K562 (cell line): ENCODE results near the gene VMA21. TPM values are rescaled to one million over a fixed set of nuclear protein-coding genes. Genes with fewer than 3 reads are reported as not detected.

Source experiments
- ATAC-seq: fragments of 200-7000 bp; cut with Tn5 transposase; 3 replicates; pipeline ENCODE4 v1.9.1; 2020; ENCODE audit warnings: moderate library complexity
- BruUV-seq: library from RNA; stranded (reverse); fragments of 400-500 nt; replicated peaks from 2 replicates; lab custom pipeline; 2021; lab: Mats Ljungman, UMichigan
- CTCF ChIA-PET: fragments of 300-600 bp; formaldehyde crosslinking; extraction: SDS; loops from one replicate; lab custom pipeline; 2021; ENCODE audit warnings: low intra/inter-chr PET ratio; lab: Yijun Ruan, JAX
- POLR2A ChIA-PET: fragments of 300-600, 350-650 bp; sonication (Branson Sonifier 250); formaldehyde crosslinking; extraction: SDS; loops from one replicate; lab custom pipeline; 2021; ENCODE audit warnings: antibody characterized with exemption, inconsistent platforms; lab: Yijun Ruan, JAX
- DNase-seq, 4 experiments: peaks; one replicate each; pipeline versions ENCODE4 v3.0.0 to v3.0.0-alpha.2; 2011 to 2018; ENCODE audit warnings: low spot score in 3 of 4, mixed read lengths in 3 of 4; ENCODE audit errors: extremely low read depth in 1 of 4
- FAIRE-seq: peaks from 2 replicates; lab custom pipeline; 2011; peaks lifted over from hg19 to GRCh38; lab: Jason Lieb, UNC
- H2AFZ ChIP-seq: 2 replicates; pipeline ENCODE4 v1.6.0; 2011; ENCODE audit warnings: low read depth, low read length, control low read depth, inconsistent platforms
- H3K27ac ChIP-seq: fragments of 200-600 bp; 3 replicates; pipeline ENCODE4 v1.8.0; 2011; ENCODE audit warnings: low read depth, mild to moderate bottlenecking, control low read depth, inconsistent platforms, low read length, moderate library complexity, mixed read lengths; ENCODE audit errors: extremely low read depth
- H3K27me3 ChIP-seq, 2 experiments: fragments of 300-600 bp in 1 of 2; 2 replicates in 1 of 2; 3 replicates in 1 of 2; pipeline versions ENCODE4 v1.6.0 to v1.8.0; 2011; ENCODE audit warnings: inconsistent platforms in 2 of 2, low read length in 2 of 2, mild to moderate bottlenecking in 1 of 2, mixed read lengths in 1 of 2, moderate library complexity in 1 of 2; ENCODE audit not compliant: control insufficient read depth in 2 of 2, insufficient read depth in 2 of 2
- H3K36me3 ChIP-seq: fragments of 300-600 bp; 3 replicates; pipeline ENCODE4 v1.8.0; 2011; ENCODE audit warnings: mild to moderate bottlenecking, low read length, inconsistent platforms; ENCODE audit not compliant: control insufficient read depth, insufficient read depth
- H3K4me1 ChIP-seq, 2 experiments: fragments of 200-600 bp in 1 of 2; replicated peaks in 1 of 2; 2 replicates in 1 of 2; 3 replicates in 1 of 2; pipeline versions ENCODE4 v1.5.1 to v1.8.0; 2011; ENCODE audit warnings: inconsistent platforms in 2 of 2, low read length in 2 of 2, mild to moderate bottlenecking in 1 of 2, mixed read lengths in 1 of 2, moderate library complexity in 1 of 2; ENCODE audit not compliant: control insufficient read depth in 2 of 2, insufficient read depth in 2 of 2
- H3K4me2 ChIP-seq: 2 replicates; pipeline ENCODE4 v1.6.1; 2011; ENCODE audit warnings: low read length, control low read depth, inconsistent platforms, mixed read lengths; ENCODE audit not compliant: insufficient read depth
- H3K4me3 ChIP-seq: fragments of 200-600 bp; sonication (generic), shearing (Covaris generic); 2 replicates; pipeline ENCODE4 v1.5.1; 2016; ENCODE audit warnings: control low read depth, inconsistent platforms
- H3K79me2 ChIP-seq: fragments of 200-600 bp; 3 replicates; pipeline ENCODE4 v1.8.0; 2011; ENCODE audit warnings: low read length, inconsistent platforms; ENCODE audit not compliant: control insufficient read depth, insufficient read depth
- H3K9ac ChIP-seq, 2 experiments: 2 replicates each; pipeline versions ENCODE4 v1.6.0 to v1.6.1; 2011; ENCODE audit warnings: low read depth in 2 of 2, low read length in 2 of 2, control low read depth in 1 of 2, inconsistent platforms in 1 of 2, mild to moderate bottlenecking in 1 of 2, mixed read lengths in 1 of 2; ENCODE audit not compliant: insufficient read depth in 1 of 2
- H3K9me1 ChIP-seq: one replicate; pipeline ENCODE4 v1.6.0; 2011; ENCODE audit warnings: inconsistent platforms, mild to moderate bottlenecking, low read length, moderate library complexity; ENCODE audit not compliant: control insufficient read depth, insufficient read depth
- H3K9me3 ChIP-seq: replicated peaks from 2 replicates; pipeline ENCODE4 v1.5.1; 2011; ENCODE audit warnings: low read depth, low read length, inconsistent platforms; ENCODE audit not compliant: control insufficient read depth, insufficient read depth
- H4K20me1 ChIP-seq: replicated peaks from 2 replicates; pipeline ENCODE4 v1.6.1; 2011; ENCODE audit warnings: low read length, inconsistent platforms, mixed read lengths; ENCODE audit not compliant: control insufficient read depth, insufficient read depth
- ATF3 ChIP-seq, 2 experiments: fragments of 450-650 bp in 1 of 2; sonication (generic) in 1 of 2; formaldehyde crosslinking in 1 of 2; IDR thresholded peaks in 1 of 2; conservative IDR thresholded peaks in 1 of 2; 2 replicates each; pipeline versions ENCODE4 v1.6.1 to v1.8.1; 2016 to 2023; ENCODE audit warnings: mild to moderate bottlenecking in 2 of 2, moderate library complexity in 2 of 2, inconsistent platforms in 1 of 2, missing genetic modification reagents in 1 of 2
- GTF2F1 ChIP-seq: IDR thresholded peaks from 2 replicates; pipeline ENCODE4 v1.6.1; 2011; ENCODE audit warnings: low read depth, low read length, improper control_type of control experiment
- RBM25 ChIP-seq: fragments of 200-400 bp; formaldehyde crosslinking; IDR thresholded peaks from 2 replicates; pipeline ENCODE4 v1.6.1; 2018; ENCODE audit warnings: low read length, low read depth, moderate library complexity; ENCODE audit not compliant: severe bottlenecking
- SP1 ChIP-seq: sonication (generic); formaldehyde crosslinking; IDR thresholded peaks from 2 replicates; pipeline ENCODE4 v1.8.1; 2022; ENCODE audit warnings: mild to moderate bottlenecking, missing genetic modification reagents
- TFAM ChIP-seq: fragments of 250-450 bp; sonication (Bioruptor Pico); conservative IDR thresholded peaks from 2 replicates; pipeline ENCODE4 v1.5.0; 2021; ENCODE audit warnings: mild to moderate bottlenecking, moderate library complexity
- ZNF146 ChIP-seq: IDR thresholded peaks from one replicate; pipeline ENCODE4 v1.6.1; 2018; ENCODE audit warnings: missing compliant biosample characterization; ENCODE audit not compliant: unreplicated experiment
- ZNF436 ChIP-seq: fragments of 250-450, 450-650 bp; sonication (Bioruptor Pico); formaldehyde crosslinking; IDR thresholded peaks from 2 replicates; pipeline ENCODE4 v1.7.0; 2020; ENCODE audit warnings: mild to moderate bottlenecking
- WGBS: fragments of 100-300 bp; shearing (Covaris generic); methylation state at CpG from one replicate; pipeline ENCODE4 v1.1.6; 2016; ENCODE audit warnings: low coverage, mixed read lengths; ENCODE audit not compliant: insufficient coverage; ENCODE audit errors: missing lambda C conversion rate; 5-methylcytosine and 5-hydroxymethylcytosine counted together
- in situ Hi-C: fragments of 300-500 bp; cut with MboI; formaldehyde crosslinking; loops from 4 replicates; pipeline ENCODE4 v1.15.0; 2018; ENCODE audit warnings: inconsistent platforms, mixed read lengths
- intact Hi-C: fragments of 100-400 bp; cut with micrococcal nuclease; formaldehyde crosslinking; loops from 2 replicates; pipeline ENCODE4 v1.14.2; 2022
- polyA plus RNA-seq, 8 experiments: library from polyadenylated mRNA; depleted of rRNA in 4 of 8; stranded (reverse) in 5 of 8; unstranded in 3 of 8; fragments of >200 nt; fragmentation: Nextera tagmentation in 2 of 8; fragmentation: Illumina TruSeq in 1 of 8; extraction: Ambion mirVana in 2 of 8; extraction: Trizol in 1 of 8; gene quantifications; 2 replicates each; pipeline versions ENCODE4 v1.2.1 to v1.2.3, GENCODE V29; 2011 to 2014; ENCODE audit warnings: inconsistent platforms in 1 of 8, missing spikeins in 1 of 8
- total RNA-seq, 7 experiments: library from RNA; depleted of rRNA in 6 of 7; stranded (reverse); fragments of >200 nt in 6 of 7; fragmentation: Illumina TruSeq in 2 of 7; extraction: Trizol in 2 of 7; gene quantifications; 2 replicates each; pipeline versions ENCODE4 v1.2.1 to v1.2.3, GENCODE V29; 2011 to 2021; ENCODE audit warnings: low replicate concordance in 1 of 7

VMA21 gene
- total and polyA plus RNA-seq, 9 of the 15 experiments (the other 6 are each of a cell fraction or from before 2014, with no cell fraction given): 17.5 to 101 (median 47.5) TPM

- FAIRE-seq (no peak), ATAC-seq (no peak), DNase-seq (no peak)
- ChIA-PET POLR2A (interaction anchor here (1.2 to 1.7 kb wide), 3 partner anchors 8 to 14 kb away, joined by 3 to 12 read pairs (median 8); no protein-coding TSS in a partner anchor), CTCF (interaction anchor here (0.6 kb wide), 1 partner anchor 1430 kb away, joined by 3 read pairs; no protein-coding TSS in a partner anchor)
- 4% methylated on average over 3 of the region's 3 CpGs for WGBS
- Histone ChIP-seq H3K4me2 (peak overlapping the region; percentile 95), H3K9ac (peak overlapping the region in 1 of 2 experiments; percentile 98; a peak in 2 of 4 replicates), H3K27ac (peak overlapping the region; percentile 95; the same call in 1 of the 3 replicates), H3K27me3 (no peaks in the 10 kb centered on the region), H3K4me3 (peak overlapping the region; percentile 98), H3K9me3 (no peaks in the 10 kb centered on the region), H3K79me2 (peaks cover 70% of the 10 kb centered on the region), H2AFZ (no peak overlapping the region), H3K36me3 (peaks cover 39% of the 10 kb centered on the region), H4K20me1 (peaks cover 22% of the 10 kb centered on the region), H3K4me1 (peaks cover 14 to 17% of the 10 kb centered on the region in 2 experiments; a peak in 4 of 5 replicates), H3K9me1 (no peaks in the 10 kb centered on the region)
- intact Hi-C loops: no loop called here
- BruUV-seq: no TSS peak
- no peak for TF ChIP-seq ZNF436
- no peak for TF ChIP-seq ATF3 (IDR thresholded peaks at IDR 0.05)
- TF ChIP-seq ATF3 (CRISPR knock-in tag; conservative IDR thresholded peaks at IDR 0.05): no peak
- TF ChIP-seq ZNF146 (CRISPR knock-in tag): peak; percentile 90
- peak; percentile 10 for TF ChIP-seq RBM25
- TF ChIP-seq TFAM: no peak
- no peak for TF ChIP-seq SP1 (CRISPR knock-in tag)
- no peak for TF ChIP-seq GTF2F1
- in situ Hi-C loops: no loop called here
Observed at GRCh38 chrX:151398346-151398745, 1.3 kb downstream of the VMA21 start.
